Smooth muscle cell (in vitro differentiated cells): ENCODE results near the gene GRIN3B. TPM values are rescaled to one million over a fixed set of nuclear protein-coding genes. Genes with fewer than 3 reads are reported as not detected.

ENCODE experiments used
- DNase-seq: peaks from one replicate; lab custom pipeline; 2025; ENCODE audit not compliant: unreplicated experiment; lab: John Stamatoyannopoulos, UW
- H2AFZ ChIP-seq: fragments of 200-600 bp; sonication (generic); 2 replicates; pipeline ENCODE4 v1.6.0; 2016; ENCODE audit warnings: antibody characterized with exemption, low read depth, mild to moderate bottlenecking
- H3F3A ChIP-seq: fragments of 200-600 bp; sonication (generic); 2 replicates; pipeline ENCODE4 v1.6.0; 2017; ENCODE audit warnings: antibody characterized with exemption, low read depth
- H3K27ac ChIP-seq: fragments of 200-600 bp; sonication (generic); 2 replicates; pipeline ENCODE4 v1.5.1; 2016; ENCODE audit warnings: low read depth, mild to moderate bottlenecking
- H3K27me3 ChIP-seq: fragments of 200-600 bp; sonication (generic); 2 replicates; pipeline ENCODE4 v1.6.1; 2016; ENCODE audit warnings: low read depth, mild to moderate bottlenecking
- H3K36me3 ChIP-seq: fragments of 200-600 bp; sonication (generic); 2 replicates; pipeline ENCODE4 v1.5.1; 2016; ENCODE audit warnings: low read depth
- H3K4me1 ChIP-seq: fragments of 200-600 bp; sonication (generic); 2 replicates; pipeline ENCODE4 v1.5.1; 2016; ENCODE audit warnings: low read depth
- H3K4me2 ChIP-seq: fragments of 200-600 bp; sonication (generic); 2 replicates; pipeline ENCODE4 v1.6.0; 2016; ENCODE audit warnings: mild to moderate bottlenecking
- H3K4me3 ChIP-seq: fragments of 200-600 bp; sonication (generic); 2 replicates; pipeline ENCODE4 v1.5.1; 2016; ENCODE audit warnings: mild to moderate bottlenecking
- H3K79me2 ChIP-seq: fragments of 200-600 bp; sonication (generic); 2 replicates; pipeline ENCODE4 v1.6.0; 2016; ENCODE audit warnings: low read depth, mild to moderate bottlenecking
- H3K9ac ChIP-seq: fragments of 200-600 bp; sonication (generic); 2 replicates; pipeline ENCODE4 v1.6.0; 2016; ENCODE audit warnings: low read depth
- H3K9me3 ChIP-seq: fragments of 200-600 bp; sonication (generic); replicated peaks from 2 replicates; pipeline ENCODE4 v1.5.1; 2016; ENCODE audit warnings: low read depth
- H4K20me1 ChIP-seq: fragments of 200-600 bp; sonication (generic); 2 replicates; pipeline ENCODE4 v1.6.0; 2016; ENCODE audit warnings: low read depth
- WGBS: methylation state at CpG from one replicate; pipeline ENCODE4 v1.1.7; 2016; ENCODE audit warnings: low lambda C conversion rate; 5-methylcytosine and 5-hydroxymethylcytosine counted together
- polyA plus RNA-seq: library from polyadenylated mRNA; unstranded; fragments of >200 nt; fragmentation: Nextera tagmentation; extraction: Ambion mirVana; gene quantifications from 2 replicates; pipeline ENCODE4 v1.2.1, GENCODE V29; 2016
- total RNA-seq: library from RNA; depleted of rRNA; stranded (reverse); fragments of >200 nt; gene quantifications from 2 replicates; pipeline ENCODE4 v1.2.3, GENCODE V29; 2014
- TF ChIP-seq, protein P1 (sequence below): fragments of 200-600 bp; sonication (generic); IDR thresholded peaks from 2 replicates; pipeline ENCODE4 v1.5.1; 2017; ENCODE audit warnings: borderline replicate concordance, mild to moderate bottlenecking, antibody characterized with exemption; ENCODE audit not compliant: insufficient read depth, poor library complexity, severe bottlenecking

GRIN3B gene
- total and polyA plus RNA-seq, 2 experiments from 2014 or later, result 1.2 to 12.6 TPM

DNA sequence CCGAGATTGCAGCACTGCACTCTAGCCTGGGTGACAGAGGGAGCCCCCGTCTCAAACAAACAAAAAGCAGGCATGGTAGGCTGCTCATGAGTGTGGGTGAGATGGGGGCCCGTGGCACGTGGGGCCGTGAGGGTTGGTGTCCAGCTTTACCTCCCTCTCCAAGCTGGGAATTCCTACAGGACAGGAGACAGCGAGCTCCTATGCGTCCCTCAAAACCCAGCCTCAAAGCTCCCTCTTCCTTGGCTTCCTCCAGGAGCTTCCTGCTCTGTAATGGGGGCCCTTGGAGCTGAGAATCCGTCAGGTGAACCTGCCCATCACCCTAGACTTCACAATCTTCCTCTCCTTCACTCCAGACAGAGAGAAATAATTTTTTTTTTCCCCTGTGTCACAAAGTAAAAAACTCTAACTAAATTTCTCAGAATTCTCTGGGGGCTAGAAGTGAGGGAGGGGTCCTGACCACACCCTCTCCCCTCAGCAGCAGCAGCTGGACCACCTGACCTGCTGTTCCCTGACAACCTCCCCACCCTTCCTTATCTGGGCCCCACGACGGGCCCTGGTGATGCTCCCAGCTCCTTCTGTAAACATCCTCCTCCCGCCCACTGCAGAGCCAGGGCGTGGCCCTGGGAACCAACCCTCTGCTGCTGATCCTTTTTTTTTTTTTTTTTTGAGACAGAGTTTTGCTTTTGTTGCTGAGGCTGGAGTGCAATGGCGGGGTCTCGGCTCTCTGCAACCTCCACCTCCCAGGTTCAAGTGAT is 38.2 kb upstream of the GRIN3B start:
- peaks cover 17% of the 10 kb centered on the region for H3F3A ChIP-seq
- H3K4me3 ChIP-seq, result no peak overlapping the region
- H3K9ac ChIP-seq, result no peak overlapping the region
- no peak overlapping the region for H2AFZ ChIP-seq
- peak overlapping the region; percentile 49 for H3K27ac ChIP-seq
- peaks cover 68% of the 10 kb centered on the region for H3K79me2 ChIP-seq
- 49% methylated on average over 14 of the region's 14 CpGs for WGBS
- H3K27me3 ChIP-seq, result no peaks in the 10 kb centered on the region
- peaks cover 4% of the 10 kb centered on the region for H3K36me3 ChIP-seq
- no peak overlapping the region for H3K4me2 ChIP-seq
- TF ChIP-seq, protein P1, sequence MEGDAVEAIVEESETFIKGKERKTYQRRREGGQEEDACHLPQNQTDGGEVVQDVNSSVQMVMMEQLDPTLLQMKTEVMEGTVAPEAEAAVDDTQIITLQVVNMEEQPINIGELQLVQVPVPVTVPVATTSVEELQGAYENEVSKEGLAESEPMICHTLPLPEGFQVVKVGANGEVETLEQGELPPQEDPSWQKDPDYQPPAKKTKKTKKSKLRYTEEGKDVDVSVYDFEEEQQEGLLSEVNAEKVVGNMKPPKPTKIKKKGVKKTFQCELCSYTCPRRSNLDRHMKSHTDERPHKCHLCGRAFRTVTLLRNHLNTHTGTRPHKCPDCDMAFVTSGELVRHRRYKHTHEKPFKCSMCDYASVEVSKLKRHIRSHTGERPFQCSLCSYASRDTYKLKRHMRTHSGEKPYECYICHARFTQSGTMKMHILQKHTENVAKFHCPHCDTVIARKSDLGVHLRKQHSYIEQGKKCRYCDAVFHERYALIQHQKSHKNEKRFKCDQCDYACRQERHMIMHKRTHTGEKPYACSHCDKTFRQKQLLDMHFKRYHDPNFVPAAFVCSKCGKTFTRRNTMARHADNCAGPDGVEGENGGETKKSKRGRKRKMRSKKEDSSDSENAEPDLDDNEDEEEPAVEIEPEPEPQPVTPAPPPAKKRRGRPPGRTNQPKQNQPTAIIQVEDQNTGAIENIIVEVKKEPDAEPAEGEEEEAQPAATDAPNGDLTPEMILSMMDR, result no peak
- H4K20me1 ChIP-seq, result peaks cover 40% of the 10 kb centered on the region
- H3K4me1 ChIP-seq, result peaks cover 9% of the 10 kb centered on the region
- no peak for DNase-seq
- H3K9me3 ChIP-seq, result no peaks in the 10 kb centered on the region

- Histone ChIP-seq H3K27me3 (no peaks in the 10 kb centered on the region), H3K4me3 (no peak overlapping the region), H4K20me1 (peaks cover 40% of the 10 kb centered on the region), H3K4me1 (peaks cover 3% of the 10 kb centered on the region), H3K4me2 (no peak overlapping the region), H3F3A (peaks cover 14% of the 10 kb centered on the region), H3K27ac (peak overlapping the region; percentile 11), H3K9me3 (no peaks in the 10 kb centered on the region), H2AFZ (no peak overlapping the region), H3K9ac (no peak overlapping the region), H3K36me3 (peaks cover 9% of the 10 kb centered on the region), H3K79me2 (peaks cover 66% of the 10 kb centered on the region)
- no peak for DNase-seq
- TF ChIP-seq, protein P1, result no peak
- WGBS, result 88% methylated on average over 26 of the region's 31 CpGs
These were observed 37.4 kb upstream of the GRIN3B start for GRCh38 chr19:962683-963400.

- WGBS, result 67% methylated on average over 7 of the region's 11 CpGs
- no peak for DNase-seq
- TF ChIP-seq, protein P1, result no peak
- no peak overlapping the region for H3K4me3 ChIP-seq
- H3K9ac ChIP-seq, result no peak overlapping the region
- H3K4me1 ChIP-seq, result peaks cover 3% of the 10 kb centered on the region
- no peak overlapping the region for H2AFZ ChIP-seq
- H3K27ac ChIP-seq, result peak overlapping the region; percentile 38
- peaks cover 9% of the 10 kb centered on the region for H3K36me3 ChIP-seq
- H3K9me3 ChIP-seq, result no peaks in the 10 kb centered on the region
- H3K4me2 ChIP-seq, result no peak overlapping the region
- H3K27me3 ChIP-seq, result no peaks in the 10 kb centered on the region
- H3F3A ChIP-seq, result peaks cover 14% of the 10 kb centered on the region
- peaks cover 40% of the 10 kb centered on the region for H4K20me1 ChIP-seq
- H3K79me2 ChIP-seq, result peaks cover 62% of the 10 kb centered on the region
These were observed 36.7 kb upstream of the GRIN3B start for GRCh38 chr19:963486-963951.
